ENCODE data around the gene LRFN2.

The LRFN2 gene

DNA sequence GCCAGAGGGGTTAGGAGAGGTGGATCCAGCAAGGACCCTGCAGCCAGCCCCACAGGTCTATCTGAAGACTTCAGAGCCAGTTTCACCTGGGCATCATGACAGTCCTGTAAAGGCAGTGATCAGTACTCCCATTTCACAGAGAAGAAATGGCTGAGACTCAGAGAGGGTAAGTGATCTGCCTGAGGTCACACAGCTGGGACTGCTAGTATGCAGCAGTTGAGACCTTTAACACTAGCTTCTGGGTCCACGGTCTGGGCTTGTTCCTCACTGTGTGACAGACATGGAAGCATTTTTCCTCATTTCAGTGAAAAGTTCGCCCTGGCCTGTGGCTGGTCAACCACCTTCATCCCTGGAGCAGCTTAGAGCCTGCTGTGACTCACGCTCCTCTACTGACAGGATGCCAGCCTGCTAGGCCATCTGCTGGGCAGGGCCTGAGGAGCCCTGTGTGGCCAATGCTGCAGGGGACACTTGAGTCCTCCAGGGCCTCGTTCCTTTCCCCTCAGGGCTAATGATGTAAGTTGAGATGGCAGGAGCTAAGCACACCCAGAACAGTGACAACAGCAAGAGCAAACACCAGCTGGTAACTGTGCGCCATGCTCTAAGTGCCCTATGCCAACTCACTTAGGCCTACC lies 192.0 kb downstream of the LRFN2 start:
- no peak for DNase-seq

GRCh38 chr6:40394381-40394780 lies 192.8 kb downstream of the LRFN2 start:
- no peak for DNase-seq

DNA sequence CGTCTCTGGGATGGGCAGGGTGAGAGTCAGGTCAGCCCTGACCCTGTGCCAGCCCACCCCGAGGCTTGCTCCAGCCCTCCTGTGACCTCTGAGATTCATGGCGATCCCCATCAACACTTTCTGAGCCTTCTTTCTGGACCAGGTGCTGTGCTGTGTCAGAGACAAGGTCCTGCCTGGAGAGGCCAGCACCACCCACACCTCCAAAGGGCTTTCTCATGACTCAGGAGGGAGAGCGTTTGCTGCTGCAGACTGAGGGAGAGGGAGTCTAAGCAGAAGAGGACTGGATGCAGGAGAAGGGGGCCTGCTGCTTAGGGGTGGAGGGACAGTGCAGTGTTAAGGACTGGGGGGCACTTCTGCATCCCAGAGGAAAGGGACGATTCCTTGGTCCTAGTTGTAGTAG lies 193.5 kb downstream of the LRFN2 start:
- no peak for DNase-seq

- no peak for DNase-seq
These were observed 194.6 kb downstream of the LRFN2 start for GRCh38 chr6:40392589-40392988.

GRCh38 chr6:40391851-40392517 lies 195.2 kb downstream of the LRFN2 start:
- no peak for DNase-seq

GRCh38 chr6:40391086-40391485 lies 196.1 kb downstream of the LRFN2 start:
- no peak for DNase-seq

DNA sequence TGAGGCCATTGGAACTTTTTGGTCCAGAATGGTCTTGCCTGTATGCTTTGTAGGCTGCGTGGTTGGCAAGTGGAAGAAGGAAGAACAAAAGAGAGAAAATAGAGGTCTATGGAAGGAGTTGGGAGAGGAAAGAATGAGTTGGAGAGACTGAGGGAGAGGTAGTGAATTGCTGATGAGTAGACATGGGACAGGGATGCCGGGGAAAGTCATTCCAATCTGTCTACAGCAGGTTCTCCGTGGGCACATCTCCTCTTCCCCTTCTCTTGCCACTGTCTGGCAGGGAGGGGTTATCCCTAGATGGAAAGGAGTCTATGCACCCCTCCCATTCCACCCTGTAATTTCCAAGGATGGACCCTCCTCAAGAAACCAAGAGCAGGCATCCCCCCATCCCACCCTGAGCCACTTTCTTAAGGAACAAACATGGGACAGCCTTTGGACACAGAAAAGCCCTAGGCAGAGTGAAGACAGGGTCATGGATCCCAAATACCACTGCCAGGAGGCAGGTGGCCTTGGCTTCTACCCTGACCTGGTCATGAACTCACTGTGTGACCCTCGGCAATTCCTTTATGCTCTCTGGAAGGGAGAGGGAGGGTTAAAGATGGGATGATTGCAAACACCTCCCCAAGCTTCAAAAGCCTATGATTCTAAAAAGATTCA lies 196.9 kb downstream of the LRFN2 start:
- no peak for DNase-seq

DNA sequence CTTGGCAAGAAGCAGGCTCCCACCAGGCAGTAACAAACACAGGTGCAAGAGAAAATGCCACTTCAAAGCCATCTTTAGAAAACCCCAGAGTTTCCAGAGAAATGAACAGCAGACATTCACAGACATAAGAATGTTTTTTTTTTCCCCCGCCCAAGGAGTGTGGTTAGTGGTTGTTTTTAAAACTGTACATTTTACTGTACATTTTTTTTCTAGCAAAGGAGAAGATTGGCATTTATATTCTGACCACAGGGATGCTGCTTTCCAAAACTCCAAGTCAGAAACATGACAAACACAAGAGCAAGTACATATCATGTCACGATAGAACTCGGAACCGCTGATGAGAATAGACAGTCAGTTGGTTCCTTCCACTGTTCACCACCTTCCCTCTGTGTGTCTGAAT lies 197.9 kb downstream of the LRFN2 start:
- no peak for DNase-seq

DNA sequence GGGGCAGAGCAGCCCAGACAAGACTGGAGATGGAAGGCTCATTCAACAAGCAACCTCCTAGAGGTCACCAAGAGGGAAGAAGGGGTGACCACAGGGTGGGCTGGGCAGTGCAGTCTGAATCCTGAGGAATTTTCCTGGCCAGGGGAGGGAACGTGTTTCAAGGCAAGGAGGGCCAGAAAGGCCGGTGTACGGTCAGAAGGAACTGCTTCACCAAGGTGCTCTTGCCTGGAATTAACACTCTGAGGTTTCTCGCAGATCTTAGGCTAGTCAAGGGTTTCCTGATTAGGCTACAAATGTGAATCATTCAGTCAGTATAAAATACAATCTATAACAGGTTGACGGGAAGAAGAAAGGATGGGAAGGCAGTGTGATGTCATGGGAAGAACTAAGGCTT lies 199.3 kb downstream of the LRFN2 start:
- no peak for DNase-seq

DNA sequence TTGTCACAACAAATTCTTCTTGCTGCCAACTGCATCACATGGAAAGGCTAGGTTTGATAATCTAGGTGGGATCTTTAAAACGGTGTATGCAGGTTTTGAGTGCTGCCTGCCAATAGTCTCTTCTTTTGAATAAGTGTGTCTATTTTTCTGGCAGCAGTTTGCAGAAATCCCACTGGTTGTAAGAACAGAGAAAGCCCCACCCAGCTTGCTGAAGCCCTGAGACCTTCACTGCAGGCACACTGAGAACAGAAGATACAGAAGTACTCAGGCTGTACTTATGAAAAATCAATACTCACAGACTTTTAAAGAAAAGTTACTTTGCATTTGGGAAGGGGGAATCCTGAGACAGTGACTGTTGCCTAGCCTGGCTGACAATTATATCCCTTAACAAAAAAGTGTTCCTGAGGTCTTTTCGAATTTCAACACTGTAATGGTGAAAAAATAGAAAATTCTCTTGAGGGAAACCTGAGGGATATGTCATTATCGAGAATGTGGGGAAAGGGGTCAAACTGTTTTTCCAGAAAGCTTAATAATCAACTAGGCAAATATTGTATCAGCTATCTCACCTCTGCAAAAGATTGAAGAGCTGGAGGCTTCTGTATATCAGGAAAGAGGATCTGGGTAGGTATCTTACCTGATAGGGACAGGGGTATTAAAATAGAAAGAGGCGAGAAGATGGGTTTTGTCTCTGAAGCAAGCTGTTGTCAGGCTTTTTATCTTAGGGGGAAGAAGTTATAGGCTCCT lies 199.9 kb downstream of the LRFN2 start:
- DNase-seq = no peak

DNA sequence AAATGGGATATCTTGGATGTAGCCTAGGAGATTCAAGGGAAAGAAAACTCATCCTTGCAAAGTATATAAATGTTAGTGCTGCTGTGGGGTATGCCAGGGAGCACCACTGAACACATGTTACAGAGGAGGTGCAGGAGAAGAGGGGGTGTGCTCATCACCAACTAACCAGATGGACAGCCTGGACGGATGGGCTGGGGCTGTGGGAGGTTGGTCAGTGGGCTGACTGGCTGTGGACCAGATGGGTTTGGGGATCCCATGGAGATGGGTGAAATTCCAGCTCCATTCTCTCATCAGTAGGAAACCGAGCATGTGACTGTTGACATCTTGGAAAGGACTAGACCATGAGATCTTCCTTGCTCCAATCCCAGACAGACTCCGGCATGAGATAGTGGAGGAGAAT lies 201.0 kb downstream of the LRFN2 start:
- DNase-seq = no peak

DNA sequence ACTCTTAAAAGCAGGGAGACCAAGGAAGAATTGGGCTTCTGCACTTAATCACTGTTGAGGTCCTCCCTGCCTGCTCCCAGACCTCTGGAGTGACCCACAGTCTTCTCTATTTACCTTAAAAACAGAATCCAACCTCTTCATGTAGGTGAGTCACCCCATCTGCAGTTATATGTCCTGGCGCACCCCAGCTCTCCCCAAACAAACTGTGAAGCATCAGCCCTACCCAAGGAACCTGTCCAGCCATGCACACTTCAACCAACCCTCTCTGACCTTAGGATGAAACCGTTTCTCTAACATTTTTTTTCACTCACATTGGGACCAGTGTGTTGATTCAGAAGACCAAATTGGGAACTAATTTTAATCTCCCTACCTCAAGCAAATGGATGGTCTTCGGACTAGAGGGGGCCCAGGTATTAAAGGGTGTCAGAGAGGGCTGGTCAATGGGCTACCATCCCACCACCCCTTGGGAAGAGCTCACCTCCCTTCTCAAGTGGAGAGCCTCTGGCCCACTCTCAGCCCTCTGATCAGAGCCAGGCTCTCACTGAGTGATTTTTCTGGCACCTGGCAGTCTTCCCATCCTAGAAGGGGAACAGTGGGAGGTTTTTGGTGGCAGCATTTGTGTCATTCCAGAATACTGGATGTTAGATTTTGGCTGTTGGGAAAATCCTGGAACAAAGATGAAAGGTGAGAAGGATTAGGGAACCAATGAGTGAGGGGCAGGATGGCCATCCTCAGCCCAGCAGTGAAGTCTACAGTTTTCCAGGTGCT lies 203.6 kb downstream of the LRFN2 start:
- no peak for DNase-seq

DNA sequence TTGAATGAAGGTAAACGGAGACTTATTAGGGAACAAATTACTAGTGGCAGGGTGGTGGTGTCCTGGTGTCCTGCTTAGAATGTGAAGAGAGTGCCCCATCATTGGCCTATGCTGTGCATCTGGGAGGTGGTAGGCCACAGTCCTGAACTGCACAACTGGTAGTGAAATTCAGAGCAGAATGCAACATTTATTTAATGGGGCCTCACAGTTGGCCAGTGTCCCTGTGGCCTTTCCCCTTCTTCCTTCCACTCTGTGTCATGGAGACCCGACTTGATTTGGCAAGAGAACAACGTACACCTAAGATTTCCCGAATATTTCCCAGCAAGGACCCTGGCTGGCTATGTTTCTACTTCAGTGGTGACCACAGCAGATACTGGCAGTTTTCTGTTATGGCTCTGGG lies 206.9 kb downstream of the LRFN2 start:
- DNase-seq = no peak

DNA sequence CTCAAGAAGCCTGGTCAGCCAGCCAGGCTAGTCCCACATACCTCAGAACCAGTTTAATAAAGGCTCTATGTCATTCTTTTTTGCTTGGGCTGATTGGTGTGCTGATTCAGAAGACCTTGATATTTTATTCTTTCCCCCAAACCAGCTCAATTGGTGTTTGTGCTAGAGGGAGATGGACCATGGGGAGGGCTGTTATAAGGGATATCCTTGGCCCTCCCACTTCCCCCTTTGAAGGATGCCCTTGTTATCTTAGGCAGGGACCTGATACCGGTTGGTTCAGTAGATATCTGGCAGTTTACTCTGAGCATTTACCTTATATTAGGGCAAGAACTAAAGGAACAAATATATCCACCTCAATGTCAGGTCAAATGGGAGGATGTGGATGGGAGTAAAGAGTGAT lies 207.4 kb downstream of the LRFN2 start:
- no peak for DNase-seq

GRCh38 chr6:40378725-40379074 lies 208.5 kb downstream of the LRFN2 start:
- no peak for DNase-seq

DNA sequence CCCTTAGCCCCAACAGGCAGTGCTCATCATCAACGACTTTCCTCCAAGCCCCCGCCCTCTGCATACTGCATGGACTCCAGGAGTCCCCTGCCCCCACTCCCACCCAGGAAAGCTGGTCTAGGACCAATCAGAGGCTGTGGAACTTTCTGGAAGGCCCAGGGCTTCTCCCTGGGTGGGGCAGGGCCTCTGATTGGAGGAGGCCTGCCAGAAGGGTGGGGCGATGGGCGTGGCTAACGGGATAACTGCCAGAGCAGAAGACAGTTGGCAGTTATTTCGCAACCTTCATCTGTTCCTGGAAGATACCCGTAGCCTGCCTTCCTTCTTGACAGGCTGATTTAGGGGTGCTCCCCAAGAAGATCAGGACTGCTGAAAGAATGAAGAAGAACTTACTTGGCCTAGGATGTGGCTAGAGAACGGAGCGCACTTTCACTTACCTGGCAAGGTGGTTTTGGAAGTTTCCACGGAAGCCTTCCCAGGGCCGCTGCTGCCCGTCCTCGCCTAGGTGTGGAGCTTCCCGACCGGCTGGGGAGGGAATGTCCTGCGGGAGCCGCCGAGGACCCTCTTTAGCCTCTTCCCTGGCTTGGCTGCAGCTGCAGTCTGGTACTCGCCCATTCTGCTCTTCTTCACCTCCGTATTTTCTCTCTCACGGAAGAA lies 209.0 kb downstream of the LRFN2 start:
- no peak for DNase-seq

GRCh38 chr6:40377173-40377806 lies 209.9 kb downstream of the LRFN2 start:
- no peak for DNase-seq

DNA sequence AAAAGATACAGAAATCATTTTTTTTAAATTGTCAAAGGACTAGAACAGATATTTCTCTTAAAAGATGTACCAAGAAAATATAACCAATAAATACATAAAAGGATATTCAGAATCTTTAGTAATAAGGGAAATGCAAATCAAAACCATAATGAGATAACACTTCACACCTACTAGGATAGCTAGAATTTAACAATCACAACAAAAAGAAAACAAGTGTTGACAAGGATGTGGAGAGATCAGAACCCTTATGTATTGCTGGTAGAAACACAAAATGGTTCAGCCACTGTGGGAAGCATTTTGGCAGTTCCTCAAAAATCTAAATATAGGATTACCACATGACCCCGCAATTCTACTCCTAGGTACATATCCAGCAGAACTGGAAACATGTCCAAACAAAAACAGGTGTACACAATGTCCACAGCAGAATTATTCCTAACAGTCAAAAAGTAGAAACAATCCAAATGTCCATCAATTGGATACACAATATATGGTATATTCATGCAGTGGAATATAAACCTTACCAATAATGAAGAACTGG lies 211.0 kb downstream of the LRFN2 start:
- no peak for DNase-seq

DNA sequence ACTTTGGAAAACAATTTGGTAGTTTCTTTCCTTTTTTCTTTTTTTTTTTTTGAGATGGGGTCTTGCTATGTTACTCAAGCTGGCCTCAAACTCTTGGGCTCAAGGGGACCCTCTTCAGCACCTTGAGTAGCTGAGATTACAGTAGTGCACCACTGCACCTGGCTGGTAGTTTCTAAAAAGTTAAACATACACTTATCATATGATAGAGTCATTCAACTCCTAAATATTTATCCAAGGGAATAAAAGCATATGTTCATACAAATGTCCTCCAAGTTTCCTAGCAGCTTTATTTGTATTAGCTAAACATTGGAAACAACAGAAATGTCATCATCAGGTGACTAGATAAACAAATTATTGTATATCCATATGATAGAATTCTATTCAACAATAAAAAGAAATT lies 213.9 kb downstream of the LRFN2 start:
- no peak for DNase-seq

- DNase-seq = no peak
These were observed 215.5 kb downstream of the LRFN2 start for GRCh38 chr6:40371621-40372020.

GRCh38 chr6:40371095-40371494 lies 216.1 kb downstream of the LRFN2 start:
- DNase-seq = no peak

DNA sequence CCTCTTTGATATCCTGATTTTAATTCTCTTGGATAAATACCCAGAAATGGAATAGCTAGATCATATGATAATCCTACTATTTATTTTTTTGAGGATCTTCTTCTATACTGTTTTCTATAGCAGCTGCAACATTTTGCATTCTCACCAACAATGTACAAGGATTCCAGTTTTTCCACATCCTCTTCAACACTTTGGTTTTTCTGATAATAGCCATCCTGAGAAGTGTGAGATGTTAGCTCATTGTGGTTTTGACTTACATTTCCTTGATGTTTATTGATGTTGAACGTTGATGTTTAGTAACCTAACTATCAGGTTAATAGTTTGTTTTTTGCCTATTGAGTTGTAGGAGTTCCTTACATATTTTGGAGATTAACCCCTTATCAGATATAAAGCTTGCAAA lies 217.3 kb downstream of the LRFN2 start:
- no peak for DNase-seq

All from eye (tissue), 1 donor.